ENCODE measurements around the gene OTUB1. TPM values are rescaled to one million over a fixed set of nuclear protein-coding genes. Genes with fewer than 3 reads are reported as not detected.

The OTUB1 gene
- total and polyA plus RNA-seq, 8 donors, result 15.2 to 57.8 (median 26.0) TPM

GRCh38 chr11:64004590-64004984 is 18.3 kb downstream of the OTUB1 start:
- no peak for FAIRE-seq
- Histone ChIP-seq H3K4me3 (no peak overlapping the region), H3K36me3 (no peaks in the 10 kb centered on the region), H3K27me3 (no peaks in the 10 kb centered on the region), H3K9me3 (no peaks in the 10 kb centered on the region), H3K4me1 (peaks cover 0 to 11% (median 5%) of the 10 kb centered on the region in 3 donors), H3K27ac (no peak overlapping the region)
- 66 to 80% methylated on average over 4 of the region's 4 CpGs for WGBS, 2 donors
- TF ChIP-seq CTCF (IDR thresholded peaks at IDR 0.05), result no peak
- intact Hi-C loops (cut with DNase I), result loop anchor here in 2 of 3 donors (5.0 to 10.0 kb wide), 2 partner anchors 60 to 148 kb away; no protein-coding TSS in a partner anchor
- peak in 1 of 6 donors; percentile 45 for DNase-seq
- ATAC-seq, result no peak

DNA sequence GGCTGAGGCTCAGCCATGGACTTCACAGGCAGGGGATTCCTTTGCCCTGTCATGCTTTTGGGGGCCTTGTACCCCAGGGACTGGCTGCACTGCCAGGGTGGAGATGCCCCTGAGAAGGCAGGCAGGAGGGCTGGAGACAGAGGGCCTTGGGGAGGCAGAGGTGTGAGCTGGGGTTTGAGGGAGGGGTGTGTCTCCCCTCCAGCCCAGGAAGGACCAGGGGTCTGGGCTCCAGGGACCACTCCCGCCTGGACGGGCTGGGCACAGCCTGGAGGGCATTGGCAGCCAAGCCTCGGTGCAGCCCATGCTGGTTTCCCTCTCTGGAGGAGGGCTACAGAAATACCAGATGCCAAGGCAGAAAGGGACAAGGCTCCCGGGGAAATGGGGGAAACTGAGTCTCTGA is 19.5 kb downstream of the OTUB1 start:
- peaks cover 0 to 11% (median 0%) of the 10 kb centered on the region in 3 donors for H3K4me1 ChIP-seq
- peak in 1 of 6 donors; percentile 72 for DNase-seq
- no peaks in the 10 kb centered on the region for H3K9me3 ChIP-seq
- H3K27me3 ChIP-seq, result no peaks in the 10 kb centered on the region
- intact Hi-C loops (cut with DNase I), result loop anchor here in 1 of 3 donors (10.0 kb wide), 1 partner anchor 59 kb away; no protein-coding TSS in a partner anchor
- no peak for TF ChIP-seq CTCF (IDR thresholded peaks at IDR 0.05)
- H3K27ac ChIP-seq, result no peak overlapping the region
- ATAC-seq, result no peak
- H3K36me3 ChIP-seq, result no peaks in the 10 kb centered on the region
- WGBS, 2 donors, result 87 to 90% methylated on average over 4 of the region's 4 CpGs
- H3K4me3 ChIP-seq, result no peak overlapping the region
- no peak for FAIRE-seq

DNA sequence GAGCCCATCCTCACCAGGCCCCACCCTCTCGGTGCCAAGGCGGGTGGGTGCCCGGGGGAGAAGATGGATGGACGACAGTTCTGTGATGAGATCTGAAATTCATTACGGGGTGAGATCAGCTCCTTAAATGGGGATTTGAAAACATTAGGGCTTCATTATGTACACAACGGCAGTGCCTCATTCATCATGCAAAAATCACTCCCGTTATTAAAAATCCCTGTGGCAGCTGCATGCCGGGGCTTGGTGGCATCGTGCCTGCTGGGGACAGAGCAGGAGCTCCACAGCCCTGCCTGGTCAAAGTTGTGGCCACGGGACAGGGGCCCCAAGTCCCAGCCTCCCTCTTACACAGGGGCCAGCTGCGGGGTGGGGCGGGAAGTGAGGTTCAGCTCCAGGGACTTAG is 20.2 kb downstream of the OTUB1 start:
- intact Hi-C loops (cut with DNase I), result loop anchor here in 1 of 3 donors (10.0 kb wide), 1 partner anchor 58 kb away; no protein-coding TSS in a partner anchor

DNA sequence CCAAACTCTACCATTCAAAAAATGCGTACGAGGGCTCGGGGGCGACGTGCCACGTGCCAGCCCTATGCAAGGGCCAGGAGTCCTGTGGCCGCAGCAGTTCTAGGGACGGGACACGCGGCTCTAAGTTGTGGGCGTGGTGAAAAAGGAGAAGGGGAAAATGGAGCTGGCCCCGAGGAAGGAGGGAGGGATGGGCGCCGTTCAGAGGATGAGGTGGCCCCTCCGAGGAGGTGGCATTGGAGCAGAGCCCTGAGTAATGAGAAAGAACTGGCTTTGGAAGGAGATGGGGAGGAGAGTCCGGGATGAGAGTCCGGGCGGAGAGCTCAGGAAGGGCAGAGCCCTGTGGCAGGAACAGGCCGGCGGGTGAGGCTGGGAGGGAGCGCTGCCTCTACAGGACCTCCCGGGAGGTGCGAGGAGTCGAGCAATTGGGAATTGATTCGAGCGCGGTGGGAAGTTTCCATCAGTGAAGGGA is 21.0 kb downstream of the OTUB1 start:
- peak overlapping the region in 3 of 4 donors; percentile 4 to 30 (median 13) for H3K4me3 ChIP-seq
- intact Hi-C loops (cut with DNase I), result loop anchor here in 1 of 3 donors (10.0 kb wide), 1 partner anchor 58 kb away; no protein-coding TSS in a partner anchor
- no peak for DNase-seq
- H3K27ac ChIP-seq, result peak overlapping the region; percentile 42 to 53 (median 47)
- H3K27me3 ChIP-seq, result no peaks in the 10 kb centered on the region
- no peaks in the 10 kb centered on the region for H3K9me3 ChIP-seq
- FAIRE-seq, result no peak
- H3K4me1 ChIP-seq, result peaks cover 0 to 11% (median 0%) of the 10 kb centered on the region in 3 donors
- no peak for TF ChIP-seq CTCF (IDR thresholded peaks at IDR 0.05)
- 31 to 38% methylated on average over 27 of the region's 27 CpGs for WGBS, 2 donors
- H3K36me3 ChIP-seq, result no peaks in the 10 kb centered on the region
- ATAC-seq, result peak; percentile 11 to 30 (median 22)

More for the DNA sequence above, 20.2 kb downstream of the OTUB1 start:
- Histone ChIP-seq H3K36me3 (no peaks in the 10 kb centered on the region), H3K27me3 (no peaks in the 10 kb centered on the region), H3K9me3 (no peaks in the 10 kb centered on the region), H3K4me1 (peaks cover 0 to 11% (median 0%) of the 10 kb centered on the region in 3 donors), H3K4me3 (no peak overlapping the region), H3K27ac (no peak overlapping the region)
- FAIRE-seq, result no peak
- peak in 1 of 6 donors; percentile 63 for DNase-seq
- 58 to 73% methylated on average over 12 of the region's 12 CpGs for WGBS, 2 donors
- ATAC-seq, result no peak
- TF ChIP-seq CTCF (IDR thresholded peaks at IDR 0.05), result no peak

Measured in pancreas (tissue), 10 donors.